Activated CD4-positive, alpha-beta T cell treated with anti-CD3 and anti-CD28 coated beads, Interleukin-2, amount 50 U/mL, for 48 hours (primary cell): ENCODE data around the gene GYG1.
"Not testable (repeated sequence)": the region's sequence is repeated elsewhere in the genome, so short reads cannot be mapped to it uniquely, and the experiment has no call there.

Experiments
- DNase-seq, 2 experiments: peaks; one replicate each; pipeline ENCODE4 v3.0.0-alpha.2; 2020

Gene GYG1

DNA sequence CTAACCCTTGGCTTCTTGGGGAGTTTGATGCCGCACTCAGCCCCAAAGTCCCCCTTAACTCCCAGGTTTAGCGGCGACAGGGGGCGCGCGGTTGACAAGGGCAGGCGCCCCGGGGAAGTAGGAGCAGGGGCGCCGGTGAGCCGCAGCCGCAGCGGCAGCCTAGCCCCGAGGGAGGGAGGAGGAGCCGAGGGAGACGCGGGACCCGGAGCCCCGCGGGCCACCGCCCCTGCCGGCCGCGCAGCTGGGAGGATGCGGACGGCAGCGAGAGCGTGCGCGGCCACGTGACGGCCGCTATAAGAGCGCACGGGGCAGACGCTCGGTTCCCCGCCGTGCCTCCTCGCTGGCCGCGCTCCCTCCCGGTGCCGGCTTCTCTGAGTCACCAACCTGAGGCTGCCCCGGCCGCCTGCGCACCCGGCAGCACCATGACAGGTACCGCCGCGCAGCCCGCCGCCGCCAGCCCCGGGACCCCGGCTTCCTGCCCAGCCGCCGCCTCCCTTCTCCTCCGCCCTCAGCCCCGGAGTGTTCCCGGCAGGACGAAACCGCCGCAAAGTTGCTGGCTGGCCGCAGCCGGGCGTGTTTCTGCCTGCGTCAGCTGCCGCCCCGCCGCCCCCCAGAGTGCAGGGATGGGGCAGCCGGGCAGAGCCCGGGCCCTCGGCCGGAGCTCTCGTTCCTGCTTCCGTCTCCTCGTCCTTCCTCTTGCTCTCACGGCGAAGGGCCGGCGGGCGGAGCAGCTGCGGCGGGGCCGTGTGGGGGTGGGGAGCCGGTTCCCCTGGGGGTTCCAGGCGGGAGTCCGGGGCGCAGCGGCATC, at the start of gene GYG1:
Gene GYG1 (plus strand): TSS at position 322 of the 808 bp plus-strand sequence. CDS start 101 bp downstream, at position 423.
- peak; percentile 70 to 78 for DNase-seq

DNA sequence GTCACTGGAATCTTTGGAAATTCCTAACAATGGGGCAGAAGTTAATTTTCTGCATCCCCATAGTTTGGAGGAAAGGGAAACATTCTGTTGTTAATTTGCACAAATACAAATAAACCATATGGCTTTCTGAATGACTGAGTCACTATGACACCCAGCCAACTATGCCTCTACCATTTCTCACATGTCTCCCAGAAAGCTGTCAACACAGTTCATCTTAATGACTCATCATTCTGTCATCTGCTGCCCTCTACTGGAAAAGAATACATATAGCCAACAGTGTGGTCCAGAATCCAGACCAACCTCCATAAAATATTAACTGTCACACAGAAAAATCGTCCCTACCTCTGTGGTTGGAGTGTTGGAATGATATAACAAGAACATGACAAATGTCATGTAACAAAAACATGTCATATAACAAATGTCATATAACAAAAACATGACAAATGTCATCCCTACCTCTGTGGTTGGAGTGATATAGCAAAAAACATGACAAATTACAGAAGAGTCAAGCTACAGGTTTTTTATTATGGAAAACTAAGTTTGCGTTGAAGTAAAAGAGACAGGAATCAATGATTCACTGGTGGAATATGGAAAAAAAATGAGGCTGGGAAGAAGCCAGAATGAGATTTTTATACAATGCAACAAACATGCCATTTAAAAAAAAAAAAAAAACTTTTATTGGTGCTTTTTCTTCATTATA, 47.7 kb upstream of the GYG1 start:
- no peak for DNase-seq

DNA sequence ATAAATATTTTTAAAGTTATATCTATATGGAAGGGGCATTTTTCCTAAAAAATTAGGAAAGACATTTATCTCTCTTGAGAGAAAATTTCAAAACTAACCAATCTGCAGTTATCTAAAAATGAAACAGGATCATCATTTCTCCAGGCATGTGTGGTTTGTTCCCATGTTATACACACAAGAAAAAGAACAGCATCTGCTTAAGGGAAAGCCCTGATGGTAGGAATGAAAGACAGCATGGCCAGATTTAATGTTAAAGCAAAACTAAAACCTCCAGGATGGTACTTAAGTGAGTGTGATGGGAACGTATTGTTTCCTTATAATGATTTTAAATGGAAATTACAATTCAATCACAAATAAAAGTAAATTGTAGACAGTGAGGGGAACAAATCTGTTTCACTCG, 46.2 kb upstream of the GYG1 start:
- DNase-seq, result no peak

DNA sequence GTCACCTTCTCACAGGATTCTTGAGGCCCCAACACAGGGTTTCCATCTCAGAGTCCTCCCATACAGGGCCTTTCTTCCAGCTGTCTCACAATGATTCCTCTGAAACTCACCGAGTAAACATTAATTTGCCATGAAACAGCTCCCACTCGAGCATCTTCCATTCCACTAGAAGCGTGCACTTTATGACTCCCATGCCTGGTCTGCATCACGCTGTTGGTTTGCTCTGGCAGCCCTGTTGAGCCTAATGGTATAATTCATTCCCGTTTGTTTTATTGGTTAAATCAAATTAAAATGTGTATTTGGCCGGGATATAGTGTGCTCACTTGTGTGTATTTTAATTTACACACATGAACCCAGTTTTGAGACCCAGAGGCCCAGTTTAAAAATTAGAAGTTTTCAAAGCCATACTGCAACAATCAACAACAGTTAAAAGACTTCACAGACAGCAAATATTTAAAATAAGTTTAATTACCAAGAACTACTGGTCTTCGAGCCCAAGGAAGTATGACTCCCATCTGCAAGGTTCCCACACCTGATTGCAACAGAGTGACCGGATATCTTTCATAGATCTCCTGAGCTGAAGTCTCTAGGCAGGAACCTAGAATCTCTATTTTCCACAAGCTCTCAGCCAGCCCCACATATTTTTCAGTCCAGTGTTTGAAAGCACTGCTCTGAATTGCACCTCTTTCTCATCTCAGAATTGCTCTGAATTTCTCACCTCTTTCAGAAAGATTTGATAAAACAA, 42.3 kb upstream of the GYG1 start:
- no peak for DNase-seq

DNA sequence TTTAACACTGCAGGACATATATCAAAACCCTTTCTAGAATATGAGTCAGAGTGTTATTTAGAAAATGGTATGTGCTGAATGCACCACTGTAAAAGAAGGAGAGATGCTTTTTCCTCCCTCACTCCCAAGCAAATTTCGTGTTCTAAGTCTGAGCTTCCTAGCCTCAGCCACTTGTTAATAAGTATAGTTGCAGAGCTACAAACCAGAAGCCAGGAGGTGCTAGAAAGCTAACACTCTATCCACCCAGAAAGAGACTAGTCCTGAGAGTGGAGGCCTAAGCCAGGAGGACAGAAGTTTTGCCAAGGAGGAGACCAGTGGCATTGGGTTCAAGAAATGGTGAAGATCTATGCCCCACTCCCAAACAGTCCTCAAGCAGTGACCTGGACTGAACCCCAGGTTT, 40.5 kb upstream of the GYG1 start:
- DNase-seq, result no peak

DNA sequence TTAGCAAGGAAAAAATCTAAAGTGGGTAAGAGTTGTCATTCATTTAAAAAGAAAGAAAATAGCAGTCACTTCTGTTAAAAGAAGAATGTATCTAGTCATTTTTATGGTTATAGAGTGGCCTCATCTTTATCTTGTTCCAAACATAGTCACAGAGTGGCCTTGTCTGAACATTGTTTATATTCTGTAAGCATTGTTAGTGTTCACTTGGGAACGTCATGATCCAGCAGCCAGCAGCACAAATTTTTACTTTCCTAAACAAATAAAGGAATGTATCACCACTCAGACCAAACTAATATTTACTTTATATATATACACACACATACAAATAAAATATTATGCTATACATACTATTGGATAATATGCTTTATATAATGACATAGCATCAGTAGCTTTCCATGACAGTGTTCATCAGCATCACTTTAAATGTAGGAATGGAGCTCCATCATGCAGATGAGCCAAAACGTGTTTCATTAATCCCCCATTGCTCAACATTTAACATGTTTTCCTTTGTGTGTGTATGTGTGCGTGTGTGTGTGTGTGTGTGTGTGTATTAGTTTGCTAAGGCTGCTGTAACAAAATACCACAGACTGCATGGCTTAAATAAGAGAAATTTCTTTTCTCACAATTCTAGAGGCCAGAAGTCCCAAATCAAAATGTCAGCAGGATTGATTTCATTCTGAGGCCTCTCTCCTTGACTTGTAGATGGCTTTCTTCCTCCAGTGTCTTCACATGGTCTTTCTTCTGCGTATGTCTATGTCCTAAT, 39.6 kb upstream of the GYG1 start:
- no peak for DNase-seq

DNA sequence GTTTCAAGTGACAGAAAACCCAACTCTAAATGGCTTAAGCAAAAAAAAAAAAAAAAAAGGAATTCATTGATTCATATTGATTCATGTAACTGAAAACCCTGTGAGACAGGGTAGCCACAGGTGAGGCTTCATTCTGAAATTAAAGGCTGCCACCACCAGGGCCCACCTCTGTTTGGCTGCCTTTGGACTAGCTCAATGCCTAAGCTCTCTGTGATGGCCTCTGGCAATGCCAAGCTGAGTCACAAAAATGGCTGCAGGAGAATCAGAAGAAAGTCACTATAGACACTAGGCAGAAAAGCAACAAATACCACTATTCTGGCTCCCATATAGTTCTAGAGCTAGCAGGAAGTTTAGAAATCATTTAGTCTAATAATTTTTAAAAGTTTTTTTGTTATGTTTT, 38.2 kb upstream of the GYG1 start:
- no peak for DNase-seq

DNA sequence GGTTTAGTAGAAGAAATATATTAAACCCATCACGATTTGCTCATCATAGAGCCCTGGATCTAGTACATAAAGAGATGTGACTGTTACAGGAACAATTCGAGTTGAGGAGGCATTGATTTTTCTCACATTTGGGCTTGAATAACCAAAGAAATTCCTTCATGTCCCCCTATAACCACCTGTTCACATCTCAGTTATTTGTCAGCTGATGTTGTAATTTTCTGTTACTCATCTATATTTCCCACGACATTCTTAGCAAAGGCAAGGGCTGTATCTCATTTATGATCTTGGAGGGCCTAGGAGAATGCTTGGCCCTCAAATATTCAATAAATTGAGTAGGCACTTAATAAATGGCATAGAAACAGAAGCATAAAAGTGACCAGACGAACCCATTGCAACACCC, 36.4 kb upstream of the GYG1 start:
- DNase-seq, result no peak

DNA sequence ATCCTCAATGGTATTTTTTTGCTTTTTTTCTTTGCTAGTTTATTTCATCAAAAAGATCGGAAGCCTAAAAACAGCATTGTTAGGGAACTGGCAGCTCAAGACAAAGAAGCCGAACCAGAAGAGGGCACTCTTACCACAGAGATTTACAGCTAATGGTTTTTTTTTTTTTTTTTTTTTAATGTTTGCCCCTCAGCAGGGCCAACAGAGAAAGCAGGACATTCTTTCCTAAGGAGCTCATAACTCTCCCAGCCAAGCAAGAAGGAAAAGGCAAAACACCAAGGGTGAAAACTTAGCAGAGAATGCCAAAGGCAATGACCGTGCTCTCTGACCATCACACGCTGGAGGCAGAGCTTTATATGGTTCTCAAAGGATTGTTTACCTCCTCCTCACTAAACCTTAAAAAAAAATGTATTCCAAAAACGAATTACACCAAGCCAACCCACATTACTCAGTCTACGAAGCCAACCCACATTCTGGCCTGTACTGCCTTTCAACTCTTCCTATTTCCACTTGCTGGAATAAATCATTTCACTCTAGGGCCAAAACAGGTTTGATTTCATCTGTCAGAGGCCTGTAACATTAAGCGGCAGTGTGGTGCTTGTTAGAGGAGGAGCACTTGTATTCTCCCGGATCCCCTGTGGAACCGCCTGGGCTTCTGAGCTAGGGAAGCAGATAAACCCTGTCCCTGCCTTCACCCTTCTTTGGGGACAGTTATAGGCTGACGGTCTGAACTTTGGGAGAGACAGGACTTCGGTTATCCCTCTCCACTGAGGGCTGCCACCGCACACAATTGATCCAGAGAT, 35.6 kb upstream of the GYG1 start:
- DNase-seq, result no peak

DNA sequence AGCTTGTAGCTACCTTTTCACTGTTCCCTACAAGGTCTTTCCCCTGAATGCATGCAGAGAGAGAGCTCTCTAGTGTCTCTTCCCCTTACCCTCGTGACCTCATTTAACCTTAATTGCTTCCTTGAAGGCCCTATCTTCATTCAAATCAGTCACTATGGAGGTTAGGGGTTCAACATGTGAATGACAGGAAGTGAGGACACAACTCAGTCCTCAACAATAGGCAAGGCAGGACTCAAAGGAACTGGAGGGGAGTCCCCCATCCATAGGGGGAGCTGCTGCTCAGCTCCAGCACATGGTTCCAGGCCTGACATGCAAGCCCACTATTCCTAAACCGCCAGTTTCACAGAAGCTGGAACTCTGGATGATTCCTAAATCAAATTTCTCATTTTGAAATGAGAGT, 33.8 kb upstream of the GYG1 start:
- no peak for DNase-seq

DNA sequence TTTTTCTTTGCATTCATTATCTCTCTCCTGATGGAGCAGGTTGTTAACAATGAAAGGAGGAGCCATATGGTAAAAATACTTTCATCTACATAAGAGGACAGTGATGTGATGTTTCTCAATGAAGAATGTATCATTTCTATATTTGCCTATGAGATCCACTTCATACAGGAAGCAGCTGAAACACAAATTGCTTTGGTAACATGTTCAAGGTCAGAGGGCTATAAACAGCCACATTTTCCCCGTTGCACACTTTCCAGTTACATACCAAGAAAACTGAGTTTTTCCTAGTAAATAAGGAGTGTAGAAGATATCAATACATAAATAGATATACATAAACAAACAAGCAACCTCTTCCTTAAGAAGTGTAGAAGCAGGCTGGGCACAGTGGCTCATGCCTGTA, 32.6 kb upstream of the GYG1 start:
- DNase-seq, result no peak

DNA sequence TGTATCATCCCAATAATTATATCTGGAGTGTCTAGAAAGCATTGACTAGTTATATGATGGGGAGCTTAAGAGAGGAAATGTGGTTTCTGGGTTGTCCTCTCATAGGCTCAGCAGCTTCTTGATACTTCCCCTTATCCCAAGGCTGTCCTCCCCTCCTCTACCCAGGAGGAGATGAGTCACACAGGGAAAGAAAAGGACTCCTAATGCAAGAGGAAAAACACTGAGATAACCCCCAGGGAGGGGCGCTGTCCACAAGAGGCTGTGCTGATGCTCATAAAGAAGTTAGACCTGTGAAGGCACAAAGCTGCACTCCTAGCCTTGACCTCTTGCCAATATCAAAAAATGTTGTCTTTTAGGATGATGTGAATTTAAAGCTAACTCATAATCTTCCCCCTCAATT, 28.8 kb upstream of the GYG1 start:
- DNase-seq, result no peak

DNA sequence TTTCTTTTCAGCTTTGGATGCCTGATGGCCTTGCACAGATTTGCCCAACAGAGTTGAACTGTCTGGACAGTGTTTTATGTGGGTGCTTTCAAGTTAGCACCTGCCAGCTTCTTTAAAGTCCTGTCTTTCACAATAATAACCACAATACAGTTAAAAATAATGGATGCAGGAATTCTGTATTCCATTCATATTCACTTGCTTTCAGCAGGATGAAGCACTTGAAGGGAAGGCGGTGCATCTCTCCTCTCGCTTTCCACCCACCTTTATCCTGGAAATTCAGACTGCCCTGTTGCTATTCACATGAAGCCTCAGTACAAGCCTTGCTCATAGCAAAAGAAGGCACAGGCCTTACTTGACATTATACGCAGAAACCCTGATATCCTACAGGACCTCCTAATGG, 26.5 kb upstream of the GYG1 start:
- DNase-seq, result no peak

DNA sequence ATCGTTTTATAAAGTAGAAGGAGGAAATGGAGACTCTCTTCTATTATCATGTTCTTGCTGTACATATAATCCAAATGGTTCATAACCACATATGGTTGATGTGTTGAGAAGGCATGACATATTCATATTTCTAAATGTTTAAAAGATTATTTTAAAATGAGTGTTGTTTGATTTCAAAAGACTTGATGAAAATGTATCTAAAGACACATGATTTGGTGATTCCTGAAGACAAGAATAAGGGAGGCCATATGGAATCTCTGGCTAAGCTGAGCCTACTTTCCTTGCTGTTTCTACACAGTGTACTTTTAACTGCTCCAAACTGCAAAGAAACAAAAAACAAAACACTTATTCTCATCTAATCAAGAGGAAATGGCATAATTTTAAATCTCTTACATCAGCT, 23.0 kb upstream of the GYG1 start:
- DNase-seq, result no peak

DNA sequence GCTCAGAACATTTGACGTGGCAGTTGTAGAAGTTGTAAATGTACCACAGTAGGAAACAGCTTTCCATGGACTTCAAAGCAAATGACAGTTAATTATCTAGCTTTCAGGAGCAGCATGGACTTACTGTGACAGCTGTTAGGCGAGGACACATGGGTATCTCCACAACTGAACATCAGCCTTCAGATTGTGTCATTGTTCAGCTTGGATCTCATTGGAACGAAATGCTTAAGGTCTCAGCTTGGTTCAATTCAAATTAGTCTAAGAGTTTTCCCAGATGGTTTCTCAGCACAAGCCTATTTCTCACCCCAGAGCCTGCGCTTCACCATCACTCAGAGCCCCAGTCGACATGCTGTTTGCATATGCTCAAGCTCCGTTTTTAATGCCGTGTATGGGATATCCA, 21.1 kb upstream of the GYG1 start:
- no peak for DNase-seq

DNA sequence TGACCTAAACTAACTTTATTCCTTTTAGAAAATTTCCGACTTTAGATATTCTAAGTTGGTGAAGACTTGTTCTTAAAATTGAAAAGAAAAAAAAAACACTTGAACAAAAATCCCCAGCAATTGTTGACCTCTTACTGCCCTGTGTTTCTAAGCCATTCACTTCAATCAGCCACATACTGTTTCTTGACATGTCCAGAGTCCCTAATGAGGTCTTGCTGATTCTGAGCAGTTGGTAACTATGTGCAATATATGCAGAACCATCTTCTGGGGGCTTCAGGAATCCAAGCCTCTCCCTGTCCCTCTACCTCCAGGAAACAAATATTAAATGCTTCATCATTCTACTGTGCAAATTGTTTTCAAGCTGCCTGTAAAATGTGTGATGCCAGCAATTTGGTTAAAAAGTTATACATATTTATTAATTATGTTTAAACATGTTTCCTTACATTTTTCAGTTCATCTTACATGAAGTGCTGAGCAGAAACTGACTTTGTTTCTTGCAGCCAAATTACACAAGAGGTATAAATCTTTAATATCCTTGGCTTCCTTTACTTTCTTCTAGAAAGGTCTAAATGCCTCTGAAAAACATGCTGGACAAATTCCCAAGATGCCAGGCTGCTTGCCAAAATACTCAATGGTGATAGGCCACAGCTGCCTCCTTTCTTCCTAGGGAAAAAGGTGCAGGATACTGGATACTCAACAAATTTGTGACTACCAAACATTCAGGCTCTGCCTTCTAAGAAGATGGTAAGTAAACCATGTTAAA, 19.8 kb upstream of the GYG1 start:
- no peak for DNase-seq

DNA sequence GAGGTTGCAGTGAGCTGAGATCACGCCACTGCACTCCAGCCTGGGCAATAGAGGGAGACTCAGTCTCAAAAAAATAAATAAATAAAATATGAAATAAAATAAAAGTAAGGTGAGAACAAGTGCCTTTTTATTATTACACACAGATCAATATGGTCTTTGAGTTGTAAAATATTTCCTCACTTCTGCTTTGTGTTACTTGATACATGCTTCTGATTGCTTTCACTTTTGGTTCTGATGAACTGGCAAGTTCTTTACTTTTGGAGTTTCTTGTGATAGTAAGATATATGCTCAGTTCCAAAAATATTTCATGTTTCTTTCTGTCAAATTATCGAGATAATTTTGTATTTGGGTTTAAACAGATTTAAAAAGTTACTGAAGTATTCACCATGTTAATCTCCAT, 16.6 kb upstream of the GYG1 start:
- no peak for DNase-seq

DNA sequence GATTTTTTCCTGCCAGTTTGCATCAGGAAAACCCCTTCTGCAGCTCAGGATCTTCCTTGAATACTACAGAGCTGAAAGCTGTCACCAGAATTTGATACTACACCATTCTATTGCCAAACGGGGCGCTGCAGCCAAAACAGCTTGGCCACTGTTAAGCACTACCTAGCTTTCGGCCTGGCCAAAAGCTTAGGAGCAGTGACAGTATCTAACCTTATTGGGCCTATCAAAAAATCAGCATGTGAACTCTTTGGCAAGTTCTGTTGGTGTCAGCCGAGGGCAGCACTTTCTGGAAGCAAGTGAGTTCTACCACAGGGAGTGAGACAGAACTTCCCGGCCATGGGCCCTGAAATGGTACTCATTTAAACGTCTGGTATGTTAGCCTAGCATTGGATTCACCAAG, 16.1 kb upstream of the GYG1 start:
- DNase-seq, result no peak

DNA sequence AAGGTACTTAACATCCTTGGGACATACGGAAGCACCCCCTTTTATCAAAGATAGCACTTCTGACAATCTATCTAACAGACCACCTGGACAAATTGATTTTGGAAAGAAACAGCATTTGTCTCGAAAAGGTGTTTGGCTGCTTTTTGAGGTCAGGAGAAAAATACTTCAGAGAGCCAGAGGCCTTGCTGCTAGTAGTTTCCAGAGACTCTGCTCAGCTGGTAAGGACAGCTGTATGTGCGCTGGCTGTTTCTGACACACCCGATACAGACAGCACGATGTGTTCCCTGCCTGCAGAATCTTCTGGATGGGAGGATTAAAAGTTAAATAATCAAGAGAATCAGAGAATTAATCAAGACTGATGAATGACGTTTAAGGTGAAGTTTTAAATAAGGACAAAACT, 15.6 kb upstream of the GYG1 start:
- DNase-seq, result no peak

DNA sequence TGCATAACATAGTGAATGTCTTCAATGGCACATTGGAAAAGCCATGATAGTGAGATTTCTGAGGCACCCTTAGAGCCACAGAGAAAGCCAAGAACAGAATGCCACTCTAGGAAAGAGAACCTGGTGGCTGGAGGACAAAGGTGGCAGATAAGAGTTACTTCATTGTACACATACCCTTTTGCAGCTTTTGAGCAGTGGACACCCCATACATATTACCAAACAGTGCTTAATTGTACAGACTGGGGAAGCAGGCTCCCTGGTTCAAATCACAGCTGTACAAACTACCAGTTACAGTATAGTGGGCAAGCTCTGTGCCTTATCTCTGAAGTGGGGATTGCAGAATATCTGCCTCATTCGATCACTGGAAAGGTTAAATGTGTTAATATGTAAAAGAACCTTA, 10.1 kb upstream of the GYG1 start:
- DNase-seq, result no peak

DNA sequence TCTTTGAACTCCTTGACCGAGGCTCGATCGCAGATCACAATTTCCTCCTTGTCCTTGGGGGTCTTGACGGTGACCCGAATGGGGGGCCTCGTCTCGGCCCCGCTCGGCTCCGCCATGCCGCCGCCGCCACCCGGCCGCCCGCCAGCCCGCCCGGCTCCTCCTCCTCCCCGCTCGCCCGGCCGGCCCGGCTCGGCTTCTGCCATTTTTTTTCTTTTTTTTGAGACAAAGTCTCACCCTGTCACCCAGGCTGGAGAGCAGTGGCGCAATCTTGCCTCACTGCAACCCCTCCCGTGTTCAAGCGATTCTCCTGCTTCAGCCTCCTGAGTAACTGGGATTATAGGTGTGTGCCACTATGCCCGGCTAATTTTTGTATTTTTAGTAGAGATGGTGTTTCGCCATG, 3.8 kb upstream of the GYG1 start:
- DNase-seq, result not testable (repeated sequence)

DNA sequence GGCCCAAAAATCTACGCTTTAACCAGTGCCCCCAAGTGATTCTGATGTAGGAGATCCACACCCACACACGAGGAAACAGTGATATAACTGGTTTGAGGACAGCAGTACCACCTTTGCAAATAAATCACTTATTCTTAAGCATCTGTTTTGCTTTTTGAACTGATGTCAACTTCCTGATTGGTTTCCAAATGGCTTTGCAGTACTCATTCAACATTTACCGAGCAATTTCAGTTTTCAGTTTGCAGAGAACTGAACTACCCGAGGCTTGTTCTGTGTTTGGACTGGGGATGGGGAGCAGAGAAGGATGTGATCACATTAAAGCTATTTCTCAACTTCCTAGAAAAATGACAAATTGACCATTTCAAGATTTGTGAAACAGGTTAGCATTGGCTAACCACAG, 1.1 kb upstream of the GYG1 start:
- no peak for DNase-seq
